Prostate gland (tissue), 2 donors: ENCODE measurements around the gene GPR139.

Experiments
- CTCF ChIP-seq, 4 experiments: fragments of 200-600 bp in 2 of 4; fragments of 450-650 bp in 2 of 4; sonication (generic) in 2 of 4; IDR thresholded peaks; 1 replicate in 3 of 4; 2 replicates in 1 of 4; pipeline ENCODE4 v1.5.1; 2016 to 2019; ENCODE audit warnings: antibody characterized with exemption in 4 of 4, mild to moderate bottlenecking in 2 of 4, moderate library complexity in 2 of 4
- POLR2AphosphoS5 ChIP-seq: sonication (generic); formaldehyde crosslinking; IDR thresholded peaks from one replicate; pipeline ENCODE4 v1.6.1; 2017; ENCODE audit warnings: antibody characterized with exemption

GRCh38 chr16:20029611-20030010 is 44.1 kb downstream of the GPR139 start:
- TF ChIP-seq CTCF (IDR thresholded peaks at IDR 0.05) (no peak), POLR2AphosphoS5 (no peak)
